Amniotic stem cell (primary cell): ENCODE data around the gene S100A4.
"Not testable (repeated sequence)": the region's sequence is repeated elsewhere in the genome, so short reads cannot be mapped to it uniquely, and the experiment has no call there.

Source experiments
- DNase-seq: peaks from one replicate; lab custom pipeline; 2025; lab: John Stamatoyannopoulos, UW

S100A4 gene

DNA sequence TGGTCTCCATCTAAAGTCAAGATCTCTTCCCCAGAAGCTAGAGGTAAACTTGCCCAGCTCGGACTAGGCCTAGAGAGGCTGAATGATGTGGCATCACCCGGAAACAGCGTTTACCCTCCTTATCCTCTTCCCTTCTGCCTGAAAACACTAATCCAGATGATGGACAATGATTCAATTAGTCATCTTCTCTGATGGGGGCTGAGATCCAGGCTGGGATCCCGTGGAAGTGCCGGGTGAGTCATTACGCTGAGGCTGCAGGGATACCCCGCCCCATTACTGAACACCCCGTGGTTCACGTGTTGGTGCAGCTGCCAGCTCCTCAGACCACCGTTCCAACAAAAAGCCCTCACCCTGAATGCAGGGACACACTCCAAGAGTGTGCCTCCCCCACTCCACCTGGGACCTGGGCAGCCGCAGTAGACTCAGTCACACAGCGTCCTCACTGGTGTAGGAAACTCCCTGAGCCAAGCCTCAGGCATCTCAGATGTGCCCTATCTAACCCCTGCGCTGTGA, 11.9 kb downstream of the S100A4 start:
- DNase-seq: peak; percentile 51

DNA sequence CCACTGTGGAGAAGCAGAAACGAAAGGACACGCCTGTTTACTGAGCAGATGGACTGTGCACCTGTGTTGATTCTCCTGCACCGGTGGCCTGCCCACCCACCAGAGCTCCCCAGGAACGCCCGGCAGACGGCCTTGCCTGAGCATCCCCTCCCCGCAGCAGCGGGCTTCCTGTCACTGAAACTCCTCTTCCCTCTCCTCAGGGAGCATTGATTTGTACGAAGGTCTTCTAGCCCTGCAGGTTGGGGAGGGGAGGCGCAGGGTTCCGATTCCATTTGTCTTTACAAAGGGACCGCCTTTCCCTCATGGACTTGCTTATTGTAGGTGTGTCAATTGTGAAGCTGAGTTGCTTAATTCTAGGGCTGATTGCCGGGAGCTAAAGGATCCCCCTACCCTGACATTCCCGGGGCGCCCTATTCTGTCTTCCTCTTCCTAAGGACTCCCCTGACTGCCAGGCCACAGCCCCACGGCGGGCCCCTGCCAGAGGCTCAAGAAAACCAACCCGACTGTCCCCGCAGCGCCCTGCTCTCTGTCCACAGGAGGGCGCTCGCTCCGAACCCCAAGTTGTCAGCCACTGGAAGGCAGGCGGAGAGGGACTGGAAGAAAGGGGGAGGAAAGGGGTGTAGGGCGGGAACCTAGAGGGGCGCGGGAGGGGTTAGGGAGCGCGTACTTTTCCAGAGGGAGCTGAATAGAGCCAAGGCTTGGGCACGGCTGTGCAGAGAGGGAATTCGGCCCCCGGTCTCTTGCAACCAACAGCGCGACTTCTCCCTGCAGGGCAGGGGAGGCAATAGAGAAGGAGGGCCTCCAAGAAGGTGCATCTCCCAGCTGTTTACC, 12.6 kb downstream of the S100A4 start:
- peak; percentile 77 for DNase-seq

DNA sequence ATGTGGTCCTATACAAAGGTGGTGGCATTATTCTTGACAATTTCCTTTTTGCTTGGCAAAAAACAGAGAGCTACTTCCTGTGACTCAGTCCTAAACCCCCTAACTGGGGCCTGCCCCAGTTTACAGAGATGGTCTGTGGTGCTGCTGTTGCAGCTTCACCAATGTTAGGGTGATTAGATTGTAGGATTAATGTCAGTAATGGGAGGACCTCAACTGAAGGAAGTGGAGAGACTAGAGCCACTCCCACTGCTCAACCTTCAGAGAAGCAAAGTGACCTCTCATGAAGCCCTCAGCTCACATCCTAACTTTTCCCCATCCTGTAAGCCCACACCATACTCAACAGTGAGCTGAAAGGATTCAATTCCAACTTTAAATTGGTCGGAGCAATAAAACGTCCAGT, 13.4 kb downstream of the S100A4 start:
- no peak for DNase-seq

GRCh38 chr1:153531638-153532037, 14.0 kb downstream of the S100A4 start:
- no peak for DNase-seq

- no peak for DNase-seq
These were observed 17.9 kb downstream of the S100A4 start for GRCh38 chr1:153527683-153528040.

- DNase-seq: no peak
These were observed 18.5 kb downstream of the S100A4 start for GRCh38 chr1:153527023-153527682.

DNA sequence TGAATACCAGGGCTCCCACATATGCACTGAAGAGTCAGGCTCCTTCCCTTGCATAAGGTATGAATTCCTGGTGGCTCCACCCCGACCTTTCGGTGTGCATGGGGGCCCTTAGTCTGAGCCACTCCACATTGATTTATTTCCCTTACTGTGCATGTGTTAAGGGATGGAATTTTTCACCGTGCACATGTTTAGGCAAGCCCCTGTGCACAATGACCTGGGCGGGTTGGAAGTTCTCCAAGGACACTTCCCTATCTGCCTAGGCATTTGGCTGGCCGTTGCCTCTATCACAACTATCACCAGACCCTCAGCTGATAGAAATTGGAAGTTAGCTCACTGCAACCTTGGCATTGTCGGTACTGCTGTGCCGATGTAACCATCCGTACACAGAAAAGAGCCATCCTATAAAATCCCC, 19.5 kb downstream of the S100A4 start:
- no peak for DNase-seq

DNA sequence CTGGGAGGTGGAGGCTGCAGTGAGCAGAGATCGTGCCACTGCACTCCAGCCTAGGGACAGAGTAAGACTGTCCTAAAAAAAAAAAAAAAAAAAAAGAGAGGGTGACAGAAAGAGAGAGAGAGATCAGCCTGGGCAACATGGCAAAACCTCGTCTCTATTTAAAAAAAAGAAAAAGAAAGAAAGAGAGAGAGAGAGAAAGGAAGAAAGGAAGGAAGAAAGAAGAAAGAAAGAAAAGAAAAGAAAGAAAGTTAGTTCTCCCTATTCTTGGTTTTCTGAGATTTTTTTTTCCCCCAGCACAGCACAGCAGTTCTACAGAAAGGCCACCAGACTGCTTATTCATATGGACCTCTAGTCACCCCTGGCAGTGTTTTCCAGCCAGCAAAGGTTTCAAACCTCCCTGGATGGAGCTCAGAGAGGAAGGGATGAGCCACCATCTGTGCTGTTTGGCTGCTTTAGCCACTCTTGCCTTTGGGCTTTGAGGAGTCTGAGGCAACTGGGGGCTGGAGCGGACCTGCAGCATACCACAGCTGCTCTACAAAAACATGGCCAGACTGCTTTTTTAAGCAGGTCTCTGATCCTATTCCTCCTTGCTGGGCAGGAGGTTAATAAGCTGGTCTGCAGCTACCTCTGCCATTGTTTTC, 20.4 kb downstream of the S100A4 start:
- DNase-seq: no peak

GRCh38 chr1:153522353-153523048, 23.1 kb downstream of the S100A4 start:
- DNase-seq: not testable (repeated sequence)

GRCh38 chr1:153521808-153522207, 23.8 kb downstream of the S100A4 start:
- DNase-seq: not testable (repeated sequence)

GRCh38 chr1:153520818-153521476, 24.7 kb downstream of the S100A4 start:
- no peak for DNase-seq

- not testable (repeated sequence) for DNase-seq
These were observed 25.4 kb downstream of the S100A4 start for GRCh38 chr1:153520137-153520691.

DNA sequence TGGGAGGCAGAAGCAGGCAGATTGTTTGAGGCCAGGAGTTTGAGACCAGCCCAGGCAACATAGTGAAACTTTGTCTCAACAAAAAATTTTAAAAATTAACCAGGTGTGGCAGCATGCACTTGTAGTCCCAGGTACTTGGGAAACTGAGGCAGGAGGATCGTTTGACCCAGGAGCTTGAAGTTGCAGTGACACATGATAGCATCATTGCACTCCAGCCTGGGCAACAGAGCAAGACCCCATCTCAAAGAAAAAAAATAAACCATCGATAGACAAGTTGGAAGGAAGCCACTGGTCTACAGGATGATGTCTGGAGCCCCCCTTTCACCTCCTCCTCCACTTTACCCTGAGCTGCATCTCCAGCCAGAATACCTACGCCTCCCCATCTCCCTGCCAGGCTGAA, 26.4 kb downstream of the S100A4 start:
- DNase-seq: no peak

- no peak for DNase-seq
These were observed 29.9 kb downstream of the S100A4 start for GRCh38 chr1:153515504-153516394.

GRCh38 chr1:153513666-153514065, 31.9 kb downstream of the S100A4 start:
- no peak for DNase-seq

DNA sequence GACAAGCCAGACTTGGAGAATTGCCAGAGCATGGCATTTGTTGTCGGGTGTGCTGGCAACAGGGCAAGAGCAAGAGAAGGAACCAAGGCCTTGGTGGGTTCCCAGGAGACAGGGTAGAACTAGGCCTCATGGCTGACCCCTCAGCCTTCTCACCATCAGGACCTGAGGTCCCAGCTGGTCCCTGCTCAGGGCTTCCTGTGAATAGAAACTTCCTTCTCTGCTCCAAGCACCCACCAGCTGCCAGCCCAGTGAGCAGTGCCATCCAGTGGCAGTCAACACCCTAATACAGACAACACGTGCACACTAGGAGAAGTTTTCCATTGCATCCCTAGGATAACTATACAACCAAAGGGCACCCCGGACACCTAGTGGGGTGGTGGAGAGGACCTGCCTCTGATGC, 32.6 kb downstream of the S100A4 start:
- DNase-seq: no peak

DNA sequence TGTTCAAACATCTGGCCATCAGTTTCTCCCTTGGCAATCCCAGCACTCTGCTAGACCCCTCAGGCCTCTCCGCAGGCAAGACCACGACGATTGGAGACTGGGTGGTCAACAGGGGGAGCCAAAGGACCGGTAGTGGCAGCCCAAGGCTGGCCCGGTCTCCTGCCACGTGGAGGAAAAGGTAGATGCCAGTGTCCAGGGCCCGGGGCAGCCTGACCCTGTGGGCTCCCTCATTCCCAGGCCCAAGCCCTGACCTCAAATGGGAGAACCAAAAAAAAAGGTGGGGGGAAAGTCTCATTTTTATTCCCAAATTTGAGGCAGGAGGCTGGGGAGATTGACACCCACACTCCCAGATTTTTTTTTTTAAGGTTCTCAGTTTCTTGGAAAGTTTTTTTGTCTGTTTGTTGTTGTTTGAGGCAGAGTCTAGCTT, 34.6 kb downstream of the S100A4 start:
- DNase-seq: peak; percentile 65

DNA sequence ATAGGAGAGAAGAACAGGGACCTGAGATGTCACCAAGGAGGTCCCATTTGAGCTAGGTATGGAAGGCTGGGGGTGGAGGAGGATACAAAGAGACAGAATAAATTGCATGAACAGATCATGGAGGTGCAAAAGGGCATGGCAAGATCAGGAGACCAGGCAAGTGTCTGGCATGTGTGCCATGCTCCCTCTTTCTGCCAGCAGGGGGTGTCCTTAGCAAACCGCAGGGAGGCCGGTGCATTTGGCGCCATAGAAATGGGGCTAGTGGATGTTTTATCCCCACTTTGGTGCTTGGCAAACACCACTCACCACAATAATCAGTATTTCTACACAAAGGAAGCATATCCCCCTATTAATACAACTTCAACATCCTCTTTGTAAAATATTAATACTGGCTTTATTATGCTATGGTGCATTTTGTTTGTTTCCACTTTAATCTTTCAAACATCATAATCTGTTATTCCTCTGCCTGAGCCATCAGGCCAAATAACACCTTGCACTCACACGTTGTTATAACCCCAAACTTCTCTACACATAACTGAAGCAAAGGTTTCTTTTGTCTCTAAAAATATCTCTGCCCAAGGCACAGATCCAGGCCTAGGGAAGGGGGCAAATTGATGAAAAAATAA, 35.8 kb downstream of the S100A4 start:
- DNase-seq: no peak

GRCh38 chr1:153509036-153509435, 36.6 kb downstream of the S100A4 start:
- no peak for DNase-seq
